Endothelial cell of umbilical vein (primary cell): ENCODE results near the gene MTFR1L. TPM values are rescaled to one million over a fixed set of nuclear protein-coding genes. Genes with fewer than 3 reads are reported as not detected.

Experiments
- BruUV-seq: library from RNA; stranded (reverse); fragments of 400-500 nt; replicated peaks from 2 replicates; lab custom pipeline; 2021; lab: Mats Ljungman, UMichigan
- CTCF ChIA-PET: fragments of 300-600, 350-600 bp; sonication (Branson Sonifier 250); formaldehyde crosslinking; loops from one replicate; lab custom pipeline; 2021; ENCODE audit warnings: antibody characterized with exemption, inconsistent platforms; lab: Charles Lee
- POLR2A ChIA-PET: fragments of 300-600, 350-600 bp; sonication (Branson Sonifier 250); formaldehyde crosslinking; loops from one replicate; lab custom pipeline; 2021; ENCODE audit warnings: antibody characterized with exemption, inconsistent platforms; lab: Charles Lee
- DNase-seq: peaks from one replicate; pipeline ENCODE4 v3.0.0-alpha.2; 2011; ENCODE audit warnings: low read depth, low spot score
- FAIRE-seq: peaks from 2 replicates; lab custom pipeline; 2011; peaks lifted over from hg19 to GRCh38; lab: Jason Lieb, UNC
- H2AFZ ChIP-seq: 2 replicates; pipeline ENCODE4 v1.6.0; 2012; ENCODE audit warnings: low read depth, low read length, control low read depth, inconsistent platforms
- H3K27ac ChIP-seq: 2 replicates; pipeline ENCODE4 v1.5.1; 2011; ENCODE audit warnings: low read depth, mild to moderate bottlenecking, control low read depth, low read length, moderate library complexity; ENCODE audit not compliant: insufficient read depth
- H3K27me3 ChIP-seq, 2 experiments: 2 replicates each; pipeline versions ENCODE4 v1.6.0 to v1.6.1; 2011; ENCODE audit warnings: low read length in 2 of 2, mixed read lengths in 1 of 2; ENCODE audit not compliant: control insufficient read depth in 2 of 2, insufficient read depth in 2 of 2
- H3K36me3 ChIP-seq, 2 experiments: 2 replicates in 1 of 2; 3 replicates in 1 of 2; pipeline ENCODE4 v1.5.1; 2011; ENCODE audit warnings: low read length in 2 of 2, mild to moderate bottlenecking in 1 of 2, moderate library complexity in 1 of 2; ENCODE audit not compliant: control insufficient read depth in 2 of 2, insufficient read depth in 2 of 2; ENCODE audit errors: extremely low read depth in 1 of 2
- H3K4me1 ChIP-seq: 3 replicates; pipeline ENCODE4 v1.5.1; 2011; ENCODE audit warnings: mild to moderate bottlenecking, low read length; ENCODE audit not compliant: control insufficient read depth, insufficient read depth; ENCODE audit errors: extremely low read depth
- H3K4me2 ChIP-seq: 2 replicates; pipeline ENCODE4 v1.6.1; 2011; ENCODE audit warnings: low read length, control low read depth, mixed read lengths; ENCODE audit not compliant: insufficient read depth
- H3K4me3 ChIP-seq, 3 experiments: fragments of 200-600 bp in 1 of 3; sonication (generic), shearing (Covaris generic) in 1 of 3; replicated peaks in 1 of 3; 2 replicates each; pipeline ENCODE4 v1.5.1; 2011 to 2016; ENCODE audit warnings: control low read depth in 3 of 3, low read length in 3 of 3, mild to moderate bottlenecking in 2 of 3, inconsistent platforms in 1 of 3, low read depth in 1 of 3, moderate library complexity in 1 of 3; ENCODE audit not compliant: insufficient read depth in 1 of 3
- H3K79me2 ChIP-seq: 2 replicates; pipeline ENCODE4 v1.6.0; 2012; ENCODE audit warnings: low read length, inconsistent platforms; ENCODE audit not compliant: control insufficient read depth, insufficient read depth
- H3K9ac ChIP-seq: replicated peaks from 2 replicates; pipeline ENCODE3; 2011; ENCODE audit warnings: low read length, control low read depth; ENCODE audit not compliant: insufficient read depth; ENCODE audit errors: extremely low read depth
- H3K9me1 ChIP-seq: replicated peaks from 3 replicates; pipeline ENCODE4 v1.6.0; 2011; ENCODE audit warnings: mild to moderate bottlenecking, low read length; ENCODE audit not compliant: control insufficient read depth, insufficient read depth; ENCODE audit errors: extremely low read depth
- H3K9me3 ChIP-seq: replicated peaks from 2 replicates; pipeline ENCODE4 v1.5.1; 2012; ENCODE audit warnings: low read length, inconsistent platforms; ENCODE audit not compliant: control insufficient read depth, insufficient read depth
- H4K20me1 ChIP-seq: replicated peaks from 2 replicates; pipeline ENCODE3; 2011; ENCODE audit warnings: mild to moderate bottlenecking, low read length; ENCODE audit not compliant: control insufficient read depth, insufficient read depth; ENCODE audit errors: extremely low read depth
- CTCF ChIP-seq, 2 donors: IDR thresholded peaks; 1 replicate in 1 of 2; 2 replicates in 1 of 2; pipeline ENCODE4 v1.5.1; 2011; ENCODE audit warnings: low read length in 2 of 2, mild to moderate bottlenecking in 2 of 2, moderate library complexity in 2 of 2, control low read depth in 1 of 2, inconsistent platforms in 1 of 2, low read depth in 1 of 2; ENCODE audit not compliant: insufficient read depth in 1 of 2; ENCODE audit errors: extremely low read depth in 1 of 2
- EZH2 ChIP-seq: IDR thresholded peaks from 2 replicates; pipeline ENCODE4 v1.6.1; 2012; ENCODE audit warnings: borderline replicate concordance, low read depth, mild to moderate bottlenecking, moderate library complexity, low read length, inconsistent platforms; ENCODE audit not compliant: severe bottlenecking
- FOS ChIP-seq: IDR thresholded peaks from 2 replicates; pipeline ENCODE4 v1.6.1; 2011; ENCODE audit warnings: mild to moderate bottlenecking, low read length, moderate library complexity, borderline replicate concordance; ENCODE audit not compliant: insufficient read depth
- GATA2 ChIP-seq: IDR thresholded peaks from 2 replicates; pipeline ENCODE4 v1.7.0; 2011; ENCODE audit warnings: low read depth, mild to moderate bottlenecking, moderate library complexity, mixed read lengths, low read length; ENCODE audit not compliant: insufficient read length, insufficient read depth
- JUN ChIP-seq: IDR thresholded peaks from 2 replicates; pipeline ENCODE4 v1.6.1; 2011; ENCODE audit warnings: borderline replicate concordance, low read depth; ENCODE audit not compliant: insufficient read length, insufficient read depth
- MYC ChIP-seq: IDR thresholded peaks from one replicate; pipeline ENCODE4 v1.6.1; 2011; ENCODE audit warnings: mild to moderate bottlenecking, low read depth, low read length
- POLR2A ChIP-seq: IDR thresholded peaks from 2 replicates; pipeline ENCODE4 v1.6.1; 2012; ENCODE audit warnings: low read depth, mild to moderate bottlenecking, control low read depth, low read length
- POLR2AphosphoS5 ChIP-seq: IDR thresholded peaks from 2 replicates; pipeline ENCODE4 v1.6.1; 2012; ENCODE audit warnings: low read depth, mild to moderate bottlenecking, control low read depth, low read length, moderate library complexity; ENCODE audit not compliant: insufficient read depth
- dilution Hi-C: fragments of 300-500 bp; cut with MboI; formaldehyde crosslinking; loops from one replicate; pipeline ENCODE4 v1.15.0; 2019; ENCODE audit warnings: low sequenced_read_pairs; ENCODE audit not compliant: extremely low pct_ligation_motif_present
- intact Hi-C: fragments of 100-400 bp; cut with micrococcal nuclease; formaldehyde crosslinking; loops from one replicate; pipeline ENCODE4 v1.10.0; 2022
- polyA plus RNA-seq, 4 experiments: library from polyadenylated mRNA; depleted of rRNA in 3 of 4; stranded (reverse) in 3 of 4; unstranded in 1 of 4; fragments of >200 nt; gene quantifications; 2 replicates each; pipeline versions ENCODE4 v1.2.1 to v1.2.3, GENCODE V29; 2011 to 2012; ENCODE audit warnings: missing spikeins in 1 of 4
- total RNA-seq: library from RNA; stranded (reverse); gene quantifications from 2 replicates; pipeline ENCODE4 v1.2.3, GENCODE V29; 2021
- TF ChIP-seq, protein P1 (sequence below): IDR thresholded peaks from 2 replicates; pipeline ENCODE4 v1.6.1; 2011; ENCODE audit not compliant: insufficient read depth, insufficient read length

MTFR1L gene
- total and polyA plus RNA-seq, 2 donors (not counting 3 experiments of a cell fraction or from before 2014, with no cell fraction given): 34.8 to 45.5 TPM

DNA sequence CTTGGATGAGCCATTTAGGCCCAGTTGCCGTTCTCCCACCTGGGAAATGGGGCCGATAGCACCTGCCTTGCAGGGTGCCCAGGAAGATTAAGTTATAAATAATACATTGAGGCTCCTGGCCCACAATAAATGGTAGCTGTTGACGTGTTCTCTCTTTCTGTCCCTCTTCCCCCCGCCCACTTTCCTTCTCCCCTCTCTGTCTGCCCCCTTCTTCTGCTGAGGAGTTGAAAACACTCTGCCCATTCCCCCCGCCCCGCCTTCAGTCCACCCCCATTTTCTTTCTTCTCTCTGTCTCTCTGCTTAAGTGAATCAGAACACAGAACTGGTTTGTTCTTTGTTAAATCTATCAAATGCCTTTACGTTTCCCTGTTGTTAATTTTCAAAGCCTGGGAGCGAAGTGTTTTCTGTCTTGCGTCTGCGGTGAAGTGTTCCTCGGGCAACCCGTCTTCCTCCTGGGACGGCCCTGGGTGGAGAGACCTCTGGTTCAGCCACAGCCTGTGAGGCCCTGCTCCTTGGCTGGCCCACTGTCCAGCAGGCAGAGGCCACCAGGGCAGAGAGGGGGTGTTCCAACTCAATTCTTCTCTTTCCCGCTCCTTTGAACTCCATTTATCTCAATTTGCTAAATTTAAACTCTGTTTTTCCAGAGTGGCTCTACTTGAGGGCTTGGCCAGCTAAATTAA is 49.1 kb upstream of the MTFR1L start:
- H3K36me3 ChIP-seq: no peaks in the 10 kb centered on the region
- no peak for DNase-seq
- intact Hi-C loops (no loop called here), dilution Hi-C loops (no loop called here)
- no TSS peak for BruUV-seq
- no peaks in the 10 kb centered on the region for H3K4me1 ChIP-seq
- no peak overlapping the region for H3K4me2 ChIP-seq
- H4K20me1 ChIP-seq: no peaks in the 10 kb centered on the region
- H3K9me1 ChIP-seq: no peaks in the 10 kb centered on the region
- H3K27ac ChIP-seq: no peak overlapping the region
- no peak overlapping the region for H2AFZ ChIP-seq
- ChIA-PET CTCF (no interaction called here), POLR2A (no interaction called here)
- no peaks in the 10 kb centered on the region for H3K27me3 ChIP-seq
- no peaks in the 10 kb centered on the region for H3K79me2 ChIP-seq
- no peak for FAIRE-seq
- TF ChIP-seq EZH2: no peak
- no peak for TF ChIP-seq CTCF (IDR thresholded peaks at IDR 0.05; ENCODE audit: extremely low read depth in 1 of 2, insufficient read depth in 1 of 2, low read depth in 1 of 2, low read length in 2 of 2)
- no peak for TF ChIP-seq POLR2A
- no peak for TF ChIP-seq JUN
- no peak for TF ChIP-seq POLR2AphosphoS5
- TF ChIP-seq, protein P1, sequence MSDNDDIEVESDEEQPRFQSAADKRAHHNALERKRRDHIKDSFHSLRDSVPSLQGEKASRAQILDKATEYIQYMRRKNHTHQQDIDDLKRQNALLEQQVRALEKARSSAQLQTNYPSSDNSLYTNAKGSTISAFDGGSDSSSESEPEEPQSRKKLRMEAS: no peak
- no peak for TF ChIP-seq FOS
- no peak for TF ChIP-seq MYC
- TF ChIP-seq GATA2: no peak
- H3K4me3 ChIP-seq: no peak overlapping the region
- no peak overlapping the region for H3K9ac ChIP-seq
- no peaks in the 10 kb centered on the region for H3K9me3 ChIP-seq
